HG03066 (cell line): Measurements from ENCODE around the gene ZCCHC7.
"Not testable (repeated sequence)": the region's sequence is repeated elsewhere in the genome, so short reads cannot be mapped to it uniquely, and the experiment has no call there.

Source experiments
- ATAC-seq: cut with Tn5 transposase; IDR thresholded peaks from one replicate; pipeline ENCODE4 v1.9.1; 2021; ENCODE audit warnings: low read depth; ENCODE audit not compliant: unreplicated experiment

Gene ZCCHC7

GRCh38 chr9:37167456-37168047, 47.2 kb downstream of the ZCCHC7 start:
- ATAC-seq, result no peak

GRCh38 chr9:37172557-37172956, 52.2 kb downstream of the ZCCHC7 start:
- ATAC-seq, result no peak

GRCh38 chr9:37174247-37174646, 53.9 kb downstream of the ZCCHC7 start:
- ATAC-seq, result no peak

- ATAC-seq, result no peak
Measured at GRCh38 chr9:37178742-37179141, 58.4 kb downstream of the ZCCHC7 start.

- no peak for ATAC-seq
Measured at GRCh38 chr9:37179576-37179975, 59.2 kb downstream of the ZCCHC7 start.

GRCh38 chr9:37180138-37180537, 59.8 kb downstream of the ZCCHC7 start:
- no peak for ATAC-seq

GRCh38 chr9:37182718-37183117, 62.3 kb downstream of the ZCCHC7 start:
- no peak for ATAC-seq

GRCh38 chr9:37184905-37185867, 64.8 kb downstream of the ZCCHC7 start:
- no peak for ATAC-seq

- ATAC-seq, result peak; percentile 60
Measured at GRCh38 chr9:37187292-37187691, 66.9 kb downstream of the ZCCHC7 start.

GRCh38 chr9:37187713-37188439, 67.5 kb downstream of the ZCCHC7 start:
- ATAC-seq, result peak; percentile 79

- not testable (repeated sequence) for ATAC-seq
Measured at GRCh38 chr9:37190739-37191138, 70.4 kb downstream of the ZCCHC7 start.

GRCh38 chr9:37191403-37192089, 71.2 kb downstream of the ZCCHC7 start:
- ATAC-seq, result no peak

GRCh38 chr9:37192803-37193202, 72.4 kb downstream of the ZCCHC7 start:
- no peak for ATAC-seq

GRCh38 chr9:37197158-37198038, 77.0 kb downstream of the ZCCHC7 start:
- no peak for ATAC-seq

- ATAC-seq, result no peak
Measured at GRCh38 chr9:37198039-37198729, 77.8 kb downstream of the ZCCHC7 start.

GRCh38 chr9:37198831-37199230, 78.5 kb downstream of the ZCCHC7 start:
- ATAC-seq, result no peak

GRCh38 chr9:37200433-37201005, 80.1 kb downstream of the ZCCHC7 start:
- no peak for ATAC-seq

GRCh38 chr9:37201581-37201980, 81.2 kb downstream of the ZCCHC7 start:
- no peak for ATAC-seq

- ATAC-seq, result no peak
Measured at GRCh38 chr9:37202091-37202490, 81.7 kb downstream of the ZCCHC7 start.
